ENCODE data around the gene CD300C.
"Not testable (repeated sequence)": the region's sequence is repeated elsewhere in the genome, so short reads cannot be mapped to it uniquely, and the experiment has no call there.

Gene CD300C

GRCh38 chr17:74545843-74546230 is at the start of gene CD300C:
Gene CD300C (minus strand): TSS chr17:74546115. CDS start chr17:74545782, 333 bp downstream.
- DNase-seq = no peak

GRCh38 chr17:74595037-74595750 is 49.3 kb upstream of the CD300C start:
- no peak for DNase-seq

- no peak for DNase-seq
These were observed 46.4 kb upstream of the CD300C start, which contains the start of gene CD300LD for GRCh38 chr17:74592087-74592990. Gene CD300LD (minus strand): TSS chr17:74592283. CDS start chr17:74592202, 81 bp downstream.

- no peak for DNase-seq
These were observed 45.6 kb upstream of the CD300C start for GRCh38 chr17:74591503-74591902.

GRCh38 chr17:74585711-74586110 is 39.8 kb upstream of the CD300C start:
- no peak for DNase-seq

- no peak for DNase-seq
These were observed 38.6 kb upstream of the CD300C start for GRCh38 chr17:74584292-74585060.

GRCh38 chr17:74582633-74583032 is 36.7 kb upstream of the CD300C start:
- DNase-seq = no peak

GRCh38 chr17:74579900-74580299 is 34.0 kb upstream of the CD300C start:
- no peak for DNase-seq

- DNase-seq = no peak
These were observed 33.1 kb upstream of the CD300C start for GRCh38 chr17:74578979-74579378.

GRCh38 chr17:74574489-74575142 is 28.7 kb upstream of the CD300C start:
- DNase-seq = no peak

- not testable (repeated sequence) for DNase-seq
These were observed 27.7 kb upstream of the CD300C start for GRCh38 chr17:74573635-74574034.

- DNase-seq = no peak
These were observed 27.3 kb upstream of the CD300C start for GRCh38 chr17:74573169-74573568.

- no peak for DNase-seq
These were observed 25.8 kb upstream of the CD300C start for GRCh38 chr17:74571621-74572270.

GRCh38 chr17:74569020-74570003 is 23.4 kb upstream of the CD300C start:
- no peak for DNase-seq

GRCh38 chr17:74568106-74568873 is 22.4 kb upstream of the CD300C start:
- DNase-seq = no peak

- DNase-seq = no peak
These were observed 21.5 kb upstream of the CD300C start, which contains the start of gene CD300H for GRCh38 chr17:74567397-74567796. Gene CD300H (minus strand): TSS chr17:74567509.

- no peak for DNase-seq
These were observed 20.3 kb upstream of the CD300C start for GRCh38 chr17:74566132-74566753.

GRCh38 chr17:74565126-74565525 is 19.2 kb upstream of the CD300C start:
- no peak for DNase-seq

GRCh38 chr17:74563358-74563757 is 17.4 kb upstream of the CD300C start:
- DNase-seq = no peak

Measured in NCI-H2081 treated with DMSO at 0.1 percent for 48 hours (cell line).